Measurements from ENCODE around the gene DNAH1.
A peak's percentile ranks its signal among the peaks of the same experiment; 100 is the strongest.

DNAH1 gene

DNA sequence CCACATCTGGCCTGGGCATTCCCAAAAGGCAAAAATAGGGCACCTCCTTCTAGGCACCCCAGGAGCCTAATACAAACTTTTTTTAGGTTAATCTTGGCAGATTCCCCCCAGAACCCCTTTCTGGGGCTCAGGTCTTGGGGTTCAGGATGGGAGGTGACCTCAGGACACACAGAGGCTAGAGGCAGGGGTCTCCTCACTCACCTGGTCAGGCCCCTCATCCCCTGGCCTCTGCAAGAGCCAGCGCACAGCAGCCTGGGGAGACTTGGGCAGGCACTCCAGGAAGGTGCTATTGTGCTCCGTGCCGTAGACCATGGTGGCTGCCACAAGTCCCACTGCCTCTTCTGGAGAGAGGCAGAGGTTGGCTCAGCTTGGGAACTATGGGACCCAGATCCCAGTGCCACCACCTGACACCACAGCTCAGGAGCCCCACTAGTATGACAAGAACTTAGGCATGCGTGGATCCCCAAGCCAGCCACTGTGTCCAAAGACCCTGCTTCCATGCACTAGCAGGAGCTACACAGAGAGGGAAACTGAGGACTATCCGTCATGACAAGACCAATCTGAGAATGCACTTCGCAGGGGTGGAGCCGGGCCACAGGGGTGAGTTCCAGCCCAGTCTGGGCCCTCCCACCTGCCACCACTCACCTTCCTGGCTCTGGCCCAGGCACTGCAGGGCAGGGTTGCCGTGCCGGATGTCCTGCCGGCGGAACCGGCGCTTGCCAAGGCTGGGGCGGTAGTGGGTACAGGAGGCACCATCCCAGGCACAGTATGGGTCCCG lies 121.4 kb downstream of the DNAH1 start:
- DNase-seq: no peak

GRCh38 chr3:52438104-52438376 lies 121.9 kb downstream of the DNAH1 start:
- no peak for DNase-seq

DNA sequence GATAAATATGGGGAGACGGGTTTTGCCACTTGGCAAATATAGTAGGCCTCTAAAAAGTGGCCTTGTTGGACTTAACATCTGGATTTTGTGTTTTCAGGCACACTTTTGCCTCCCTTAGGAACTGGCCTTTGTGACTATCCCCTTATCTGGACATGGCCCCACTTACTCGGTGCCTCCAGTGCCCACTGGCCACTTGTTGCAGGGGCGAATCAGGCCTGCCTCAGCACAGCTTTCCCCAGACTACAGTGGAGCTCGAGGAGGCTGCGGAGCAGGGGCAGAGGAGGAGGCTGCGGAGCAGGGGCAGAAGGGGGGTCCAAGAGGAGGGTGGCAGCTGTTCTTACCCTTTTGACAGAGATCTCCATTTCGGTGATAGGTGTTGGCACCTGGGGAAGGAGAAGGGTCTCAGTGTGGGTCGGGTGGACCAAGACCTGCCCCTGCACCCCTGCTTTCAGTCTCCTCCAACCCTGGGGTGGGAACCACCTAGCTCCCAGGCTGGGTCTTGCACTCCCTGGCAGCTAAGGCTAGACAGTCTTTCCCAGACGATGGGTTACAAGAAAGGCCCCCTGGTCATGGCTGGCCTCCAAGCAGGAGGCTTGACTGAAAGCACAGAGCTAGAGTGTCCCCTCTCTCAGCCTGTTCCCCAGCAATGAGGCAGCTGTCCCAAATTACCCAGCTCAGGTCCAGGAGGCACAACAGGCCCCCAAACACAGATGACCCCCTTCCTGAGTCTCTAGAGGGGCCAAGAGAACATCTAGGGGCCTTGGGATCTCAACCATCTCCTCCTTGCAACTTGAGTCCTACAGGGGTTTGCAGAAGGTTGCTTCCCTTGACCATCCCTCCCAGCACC lies 122.7 kb downstream of the DNAH1 start:
- no peak for DNase-seq

- DNase-seq: no peak
These were observed 123.5 kb downstream of the DNAH1 start for GRCh38 chr3:52439426-52440248.

DNA sequence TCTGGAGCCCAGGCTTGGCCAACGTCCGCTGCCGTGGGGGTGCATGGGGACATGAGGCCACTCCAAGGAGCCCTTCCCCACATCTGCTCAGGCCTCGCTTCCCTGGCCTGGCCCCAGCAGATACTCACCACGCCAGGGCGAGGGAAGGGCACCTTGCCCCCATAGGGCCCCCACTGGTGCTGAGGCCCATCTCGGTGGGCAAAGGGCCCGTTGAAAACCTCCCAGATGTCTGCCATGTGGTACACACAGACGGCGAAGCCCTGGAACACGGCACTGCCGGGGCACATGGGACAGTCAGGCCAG lies 124.1 kb downstream of the DNAH1 start:
- DNase-seq: no peak

DNA sequence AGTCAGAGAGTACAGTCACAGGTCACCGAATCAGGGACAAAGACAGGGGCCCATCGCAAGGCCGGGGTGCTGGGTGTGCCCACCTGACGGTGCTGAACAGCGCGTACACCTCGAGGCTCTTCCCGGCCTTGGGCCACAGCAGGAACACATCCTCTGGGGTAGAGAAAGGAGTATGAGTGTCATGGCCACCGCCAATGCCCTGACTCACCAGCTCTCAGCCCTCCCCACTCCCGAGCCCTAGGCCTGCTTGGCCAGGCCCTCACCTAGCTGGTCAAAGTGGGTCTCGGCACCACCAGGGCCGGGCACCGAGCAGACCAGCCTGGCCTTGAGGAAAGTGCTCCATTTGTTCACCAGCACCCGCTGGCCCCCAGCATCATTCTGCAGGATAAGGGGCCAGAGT lies 124.6 kb downstream of the DNAH1 start:
- DNase-seq: no peak

DNA sequence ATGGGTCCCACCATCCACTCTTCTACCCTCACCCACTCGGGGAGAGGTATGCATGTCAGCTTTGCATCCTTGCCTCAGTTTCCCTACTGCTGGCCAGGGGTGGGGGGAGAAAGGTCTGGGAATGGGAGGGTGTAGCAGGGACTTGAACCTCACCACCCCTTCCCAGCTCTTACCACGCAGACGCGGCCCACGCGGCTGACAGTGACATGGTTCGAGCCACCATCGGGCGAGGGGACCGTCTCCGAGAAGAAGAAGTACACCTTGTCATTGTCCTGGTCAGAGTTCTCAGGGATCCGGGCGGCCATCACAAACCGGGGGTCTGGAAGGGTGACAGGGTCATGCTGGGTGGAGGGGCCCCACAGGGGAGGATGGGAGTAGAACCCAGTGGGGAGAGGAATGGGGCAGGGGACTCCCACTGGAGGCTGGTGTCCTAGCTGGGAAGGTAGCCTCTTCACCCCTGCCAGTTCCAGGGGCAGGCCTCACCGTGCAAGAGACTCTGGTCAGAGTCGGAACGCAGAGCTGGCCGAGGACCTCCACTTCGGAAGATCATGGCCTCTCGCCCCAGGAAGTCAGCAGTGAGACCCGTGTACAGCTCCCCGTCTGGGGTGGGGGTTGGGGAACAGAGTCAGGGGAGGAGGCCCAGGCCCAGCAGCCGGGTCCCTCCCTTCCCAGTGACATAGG lies 125.1 kb downstream of the DNAH1 start:
- DNase-seq: no peak

GRCh38 chr3:52441772-52442332 lies 125.7 kb downstream of the DNAH1 start:
- no peak for DNase-seq

DNA sequence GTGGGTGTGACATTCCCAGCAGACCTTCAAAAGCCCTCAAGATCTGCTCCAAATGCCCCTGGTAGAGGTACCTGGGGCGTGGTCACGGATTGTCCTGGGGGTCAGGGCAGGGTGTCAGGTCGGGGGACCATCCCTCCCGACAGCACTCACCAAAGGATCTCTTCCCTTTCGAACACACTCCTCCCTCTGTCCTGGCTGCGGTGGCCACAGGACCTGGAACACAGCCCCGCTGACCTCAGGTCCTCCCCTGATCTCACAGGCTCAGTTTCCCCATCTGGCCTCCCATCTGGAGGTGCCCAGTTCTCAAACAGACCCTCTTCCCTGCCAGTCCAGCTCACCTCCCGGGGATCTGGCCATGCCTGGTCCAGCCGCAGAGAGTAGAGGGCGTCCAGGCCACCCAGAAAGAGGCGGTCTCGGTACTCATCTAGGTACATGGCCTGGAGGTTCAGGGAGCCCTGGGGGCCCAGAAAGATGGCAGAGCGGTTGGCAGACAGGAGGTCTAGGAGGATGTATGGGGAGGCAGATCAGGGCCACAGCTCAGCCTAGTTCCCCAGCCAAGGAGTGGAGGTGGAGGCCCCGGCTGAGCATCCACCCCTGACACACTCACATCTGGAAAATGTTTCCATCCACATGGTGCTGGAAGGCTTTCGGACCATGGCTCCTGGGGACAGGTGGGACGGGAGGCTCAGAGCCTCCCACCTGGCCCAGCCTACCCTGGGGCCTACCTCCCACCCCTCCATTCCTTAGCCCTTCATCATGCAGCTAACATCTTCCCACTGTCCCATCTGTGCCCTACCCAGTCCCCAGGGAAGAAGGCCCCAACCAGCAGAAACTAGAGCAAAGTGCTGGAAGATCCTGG lies 126.5 kb downstream of the DNAH1 start:
- DNase-seq: no peak

DNA sequence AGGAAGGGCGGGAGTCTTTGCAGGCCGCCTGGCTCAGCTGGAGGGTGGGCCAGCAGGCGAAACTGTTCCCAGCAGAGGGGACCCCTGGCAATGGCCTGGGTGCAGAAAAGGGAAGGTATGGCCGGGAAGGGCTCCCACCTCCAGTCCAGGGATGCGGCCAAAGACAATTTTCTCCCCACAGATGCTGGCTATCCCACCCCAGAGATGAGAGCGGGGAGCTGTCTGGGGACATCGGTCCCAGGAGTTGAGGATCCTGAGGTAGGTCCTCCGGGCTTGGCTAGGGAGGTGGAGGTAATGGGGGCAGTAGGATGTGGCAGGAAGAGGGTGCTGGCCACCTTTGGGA lies 127.1 kb downstream of the DNAH1 start:
- DNase-seq: no peak

DNA sequence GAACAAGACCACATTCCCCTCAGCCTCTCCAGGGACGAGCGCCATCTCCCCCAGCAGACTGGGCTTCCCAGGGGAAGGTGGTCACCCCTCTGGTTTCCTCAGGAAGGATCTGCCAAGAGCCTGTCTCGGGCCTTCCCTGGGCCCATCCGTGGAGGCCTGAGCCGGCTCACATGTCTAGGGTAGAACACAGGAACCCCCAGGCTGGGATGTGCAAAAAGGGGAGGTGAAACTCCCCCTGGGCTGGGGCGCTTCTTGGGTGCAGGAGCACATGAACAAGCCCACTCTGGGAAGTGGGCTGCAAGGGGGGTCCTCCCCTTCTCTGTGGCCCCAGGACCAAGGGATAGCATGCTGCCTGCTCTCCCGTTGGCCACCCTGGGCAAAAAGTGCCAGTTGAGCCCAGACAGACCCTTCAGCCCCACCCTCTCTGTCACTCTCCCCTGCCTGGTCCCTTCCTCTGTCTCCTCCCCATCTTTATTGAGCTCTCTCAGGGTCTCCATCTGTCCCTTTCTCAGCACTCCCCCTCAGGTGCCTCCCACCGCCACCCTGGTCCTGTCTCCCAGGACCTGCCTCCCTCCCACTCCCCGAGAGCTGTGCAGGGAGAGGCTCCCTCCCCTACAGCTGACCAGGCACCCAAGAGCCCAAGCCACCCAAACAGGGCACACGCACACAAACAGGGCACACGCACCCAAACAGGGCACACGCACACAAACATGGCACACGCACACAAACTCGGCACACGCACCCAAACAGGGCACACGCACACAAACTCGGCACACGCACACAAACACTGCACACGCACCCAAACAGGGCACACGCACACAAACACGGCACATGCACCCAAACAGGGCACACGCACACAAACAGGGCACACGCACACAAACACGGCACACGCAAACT lies 127.9 kb downstream of the DNAH1 start:
- DNase-seq: no peak

- peak; percentile 61 for DNase-seq
These were observed 129.0 kb downstream of the DNAH1 start, which contains the start of gene SEMA3G for GRCh38 chr3:52444860-52445793. Gene SEMA3G, minus strand, starts transcription at chr3:52445103. Its CDS starts 76 bp downstream, at chr3:52445027.

- no peak for DNase-seq
These were observed 129.9 kb downstream of the DNAH1 start for GRCh38 chr3:52446042-52446441.

- DNase-seq: peak; percentile 76
These were observed 130.8 kb downstream of the DNAH1 start for GRCh38 chr3:52446631-52447511.

DNA sequence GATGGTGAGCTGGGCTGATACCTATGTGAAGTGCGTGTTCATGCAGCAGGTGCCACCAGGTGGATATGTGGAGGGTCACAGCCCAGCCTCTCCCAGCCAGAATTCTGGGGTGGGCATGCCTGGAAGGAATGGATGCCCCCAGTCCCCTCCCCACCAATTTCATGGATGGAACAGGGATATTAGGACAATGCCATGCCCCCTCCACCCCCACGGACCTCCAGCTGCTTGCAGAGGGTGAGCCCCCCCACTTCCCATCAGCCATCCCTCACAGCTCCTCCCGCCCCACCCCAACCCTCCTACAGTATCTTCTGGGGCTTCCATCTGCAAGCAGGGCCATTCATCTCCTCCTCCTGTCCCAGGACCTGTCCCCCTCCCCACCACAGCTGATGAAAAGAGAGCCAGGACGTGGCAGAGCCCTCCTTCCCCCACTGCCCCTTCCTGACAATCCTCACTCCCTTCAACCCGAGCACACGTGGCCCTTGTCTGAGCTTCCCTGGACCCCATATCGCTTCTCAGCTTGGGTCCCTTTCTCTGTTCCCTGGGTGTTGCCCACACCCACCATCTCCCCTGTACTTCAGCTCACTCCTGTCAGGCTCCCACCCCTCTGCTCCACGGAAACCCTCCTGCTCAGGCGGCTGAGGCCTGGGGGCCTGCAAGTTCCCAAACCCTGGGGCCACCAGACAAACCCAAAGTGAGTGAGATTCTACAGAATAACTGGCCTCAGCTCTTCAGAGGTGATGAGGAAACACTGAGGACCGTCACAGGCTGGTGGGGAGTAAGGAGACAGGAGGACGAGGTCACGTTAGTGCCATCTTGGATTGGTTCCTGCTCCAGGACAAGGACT lies 131.6 kb downstream of the DNAH1 start:
- DNase-seq: no peak
